GM21619 (cell line): Measurements from ENCODE around the gene ZNF507.

Experiments
- ATAC-seq: cut with Tn5 transposase; IDR thresholded peaks from one replicate; pipeline ENCODE4 v1.9.1; 2021; ENCODE audit not compliant: unreplicated experiment

The ZNF507 gene

GRCh38 chr19:32345261-32346207 is at the start of gene ZNF507:
ZNF507 (plus strand) TSS chr19:32345610; CDS start chr19:32352831, 7,221 bp downstream.
- ATAC-seq: peak; percentile 86

- no peak for ATAC-seq
Measured at GRCh38 chr19:32296694-32297093, 48.7 kb upstream of the ZNF507 start.

GRCh38 chr19:32302778-32303177 is 42.6 kb upstream of the ZNF507 start:
- no peak for ATAC-seq

GRCh38 chr19:32303193-32303592 is 42.2 kb upstream of the ZNF507 start:
- no peak for ATAC-seq

GRCh38 chr19:32307591-32307990 is 37.8 kb upstream of the ZNF507 start:
- ATAC-seq: no peak

- ATAC-seq: no peak
Measured at GRCh38 chr19:32308431-32309077, 36.9 kb upstream of the ZNF507 start.

GRCh38 chr19:32309711-32310390 is 35.6 kb upstream of the ZNF507 start:
- no peak for ATAC-seq

- no peak for ATAC-seq
Measured at GRCh38 chr19:32311371-32311770, 34.0 kb upstream of the ZNF507 start.

GRCh38 chr19:32313569-32314265 is 31.7 kb upstream of the ZNF507 start:
- no peak for ATAC-seq

- ATAC-seq: no peak
Measured at GRCh38 chr19:32316034-32316433, 29.4 kb upstream of the ZNF507 start.

GRCh38 chr19:32317086-32317485 is 28.3 kb upstream of the ZNF507 start:
- ATAC-seq: no peak

- ATAC-seq: no peak
Measured at GRCh38 chr19:32318884-32319520, 26.4 kb upstream of the ZNF507 start.

GRCh38 chr19:32322541-32322940 is 22.9 kb upstream of the ZNF507 start:
- no peak for ATAC-seq

- no peak for ATAC-seq
Measured at GRCh38 chr19:32324631-32325285, 20.7 kb upstream of the ZNF507 start.

GRCh38 chr19:32330213-32330857 is 15.1 kb upstream of the ZNF507 start:
- no peak for ATAC-seq

- ATAC-seq: no peak
Measured at GRCh38 chr19:32333227-32333626, 12.2 kb upstream of the ZNF507 start.

GRCh38 chr19:32336259-32337083 is 8.9 kb upstream of the ZNF507 start:
- no peak for ATAC-seq

GRCh38 chr19:32337084-32337808 is 8.2 kb upstream of the ZNF507 start:
- ATAC-seq: no peak
